Activated CD8-positive, alpha-beta T cell treated with anti-CD3 and anti-CD28 coated beads for 36 hours (primary cell): ENCODE measurements around the gene BLOC1S3. TPM values are rescaled to one million over a fixed set of nuclear protein-coding genes. Genes with fewer than 3 reads are reported as not detected.
A peak's percentile ranks its signal among the peaks of the same experiment; 100 is the strongest.

ENCODE experiments used
- ATAC-seq: fragments of 200-7000 bp; cut with Tn5 transposase; one replicate; pipeline ENCODE4 v1.10.0; 2021; ENCODE audit warnings: mild to moderate bottlenecking, moderate library complexity
- CTCF ChIA-PET: fragments of 350-600 bp; sonication (Branson Sonifier 250); formaldehyde crosslinking; loops from one replicate; lab custom pipeline; 2021; ENCODE audit warnings: antibody characterized with exemption; lab: Charles Lee
- POLR2A ChIA-PET: fragments of 350-600 bp; sonication (Branson Sonifier 250); formaldehyde crosslinking; loops from one replicate; lab custom pipeline; 2021; ENCODE audit warnings: antibody characterized with exemption; lab: Charles Lee
- DNase-seq: peaks from one replicate; pipeline ENCODE4 v3.0.0-alpha.2; 2020
- H3K27ac Mint-ChIP-seq: one replicate; pipeline ENCODE4 v1.8.0; 2021; ENCODE audit warnings: mild to moderate bottlenecking, mixed read lengths
- H3K27me3 Mint-ChIP-seq: one replicate; pipeline ENCODE4 v1.8.0; 2021; ENCODE audit warnings: mixed read lengths
- H3K36me3 Mint-ChIP-seq: one replicate; pipeline ENCODE4 v1.8.0; 2021; ENCODE audit warnings: low read depth, mixed read lengths
- H3K4me1 Mint-ChIP-seq: one replicate; pipeline ENCODE4 v1.8.0; 2021; ENCODE audit warnings: low read depth, mixed read lengths
- H3K4me3 Mint-ChIP-seq: one replicate; pipeline ENCODE4 v1.8.0; 2021; ENCODE audit warnings: mild to moderate bottlenecking, moderate library complexity, mixed read lengths
- H3K9me3 Mint-ChIP-seq: one replicate; pipeline ENCODE4 v1.8.0; 2021; ENCODE audit warnings: mixed read lengths
- CTCF ChIP-seq: fragments of 200-600 bp; IDR thresholded peaks from one replicate; pipeline ENCODE4 v1.8.0; 2022; ENCODE audit warnings: antibody characterized with exemption, mild to moderate bottlenecking
- intact Hi-C: fragments of 100-400 bp; cut with micrococcal nuclease; formaldehyde crosslinking; loops from one replicate; pipeline ENCODE4 v1.10.0; 2022
- total RNA-seq, 2 experiments: library from RNA; stranded (reverse); gene quantifications; one replicate each; pipeline ENCODE4 v1.2.3, GENCODE V29; 2021

The BLOC1S3 gene
- total RNA-seq, 2 experiments from 2014 or later: 8.9 to 10.8 TPM

GRCh38 chr19:45133661-45134060 is 44.9 kb upstream of the BLOC1S3 start:
- CTCF ChIA-PET: no interaction called here
- H3K4me3 Mint-ChIP-seq: no peak overlapping the region
- DNase-seq (no peak), ATAC-seq (no peak)
- H3K36me3 Mint-ChIP-seq: no peaks in the 10 kb centered on the region
- POLR2A ChIA-PET: no interaction called here
- no peaks in the 10 kb centered on the region for H3K9me3 Mint-ChIP-seq
- H3K27me3 Mint-ChIP-seq: no peaks in the 10 kb centered on the region
- TF ChIP-seq CTCF: no peak
- intact Hi-C loops: no loop called here
- H3K4me1 Mint-ChIP-seq: peaks cover 3% of the 10 kb centered on the region
- peak overlapping the region; percentile 3 for H3K27ac Mint-ChIP-seq

- Mint-ChIP-seq H3K4me1 (peaks cover 3% of the 10 kb centered on the region), H3K9me3 (no peaks in the 10 kb centered on the region), H3K4me3 (no peak overlapping the region), H3K27me3 (no peaks in the 10 kb centered on the region), H3K27ac (no peak overlapping the region), H3K36me3 (no peaks in the 10 kb centered on the region)
- no peak for DNase-seq
- ChIA-PET CTCF (interaction anchor here (2.9 kb wide), 1 partner anchor 9 kb away, joined by 10 read pairs; no protein-coding TSS in a partner anchor), POLR2A (no interaction called here)
- no peak for TF ChIP-seq CTCF
- no peak for ATAC-seq
- intact Hi-C loops: no loop called here
These were observed 43.3 kb upstream of the BLOC1S3 start for GRCh38 chr19:45135176-45135885.

- no peak for DNase-seq
- CTCF ChIA-PET: interaction anchor here (1.0 to 2.9 kb wide), 2 partner anchors 10 to 77 kb away, joined by 3 to 10 read pairs; no protein-coding TSS in a partner anchor
- intact Hi-C loops: no loop called here
- Mint-ChIP-seq H3K36me3 (peaks cover 1% of the 10 kb centered on the region), H3K4me1 (no peaks in the 10 kb centered on the region), H3K27me3 (no peaks in the 10 kb centered on the region), H3K9me3 (no peaks in the 10 kb centered on the region), H3K4me3 (no peak overlapping the region), H3K27ac (no peak overlapping the region)
- TF ChIP-seq CTCF: no peak
- POLR2A ChIA-PET: interaction anchor here (0.9 to 1.0 kb wide), 2 partner anchors 13 to 249 kb away, joined by 3 read pairs; no protein-coding TSS in a partner anchor
- no peak for ATAC-seq
These were observed 41.9 kb upstream of the BLOC1S3 start for GRCh38 chr19:45136507-45137178.

GRCh38 chr19:45137179-45137761 is 41.3 kb upstream of the BLOC1S3 start:
- DNase-seq (no peak), ATAC-seq (no peak)
- Mint-ChIP-seq H3K27me3 (no peaks in the 10 kb centered on the region), H3K27ac (no peak overlapping the region), H3K36me3 (peaks cover 1% of the 10 kb centered on the region), H3K4me1 (no peaks in the 10 kb centered on the region), H3K9me3 (no peaks in the 10 kb centered on the region), H3K4me3 (no peak overlapping the region)
- intact Hi-C loops: no loop called here
- TF ChIP-seq CTCF: no peak
- POLR2A ChIA-PET: interaction anchor here (1.0 kb wide), 1 partner anchor 12 kb away, joined by 3 read pairs; no protein-coding TSS in a partner anchor
- CTCF ChIA-PET: interaction anchor here (1.0 to 2.9 kb wide), 2 partner anchors 11 to 78 kb away, joined by 3 to 10 read pairs; no protein-coding TSS in a partner anchor
